Vagina (tissue), 2 donors: ENCODE results near the gene TEKT3.

ENCODE experiments used
- POLR2A ChIP-seq, 2 donors: fragments of 450-650 bp; IDR thresholded peaks; one replicate each; pipeline ENCODE4 v1.6.1; 2017; ENCODE audit warnings: antibody characterized with exemption in 2 of 2, mild to moderate bottlenecking in 2 of 2, moderate library complexity in 2 of 2
- POLR2AphosphoS5 ChIP-seq, 2 donors: sonication (generic); formaldehyde crosslinking; IDR thresholded peaks; one replicate each; pipeline ENCODE4 v1.9.0; 2017; ENCODE audit warnings: antibody characterized with exemption in 2 of 2, mild to moderate bottlenecking in 2 of 2, low read depth in 1 of 2; ENCODE audit not compliant: insufficient read depth in 1 of 2
- TF ChIP-seq, protein P1 (sequence below), 3 experiments: fragments of 450-650 bp in 2 of 3; fragments of 200-600 bp in 1 of 3; sonication (generic) in 1 of 3; IDR thresholded peaks; one replicate each; pipeline ENCODE4 v1.5.1; 2017 to 2019; ENCODE audit warnings: antibody characterized with exemption in 3 of 3, mild to moderate bottlenecking in 2 of 3, moderate library complexity in 2 of 3

DNA sequence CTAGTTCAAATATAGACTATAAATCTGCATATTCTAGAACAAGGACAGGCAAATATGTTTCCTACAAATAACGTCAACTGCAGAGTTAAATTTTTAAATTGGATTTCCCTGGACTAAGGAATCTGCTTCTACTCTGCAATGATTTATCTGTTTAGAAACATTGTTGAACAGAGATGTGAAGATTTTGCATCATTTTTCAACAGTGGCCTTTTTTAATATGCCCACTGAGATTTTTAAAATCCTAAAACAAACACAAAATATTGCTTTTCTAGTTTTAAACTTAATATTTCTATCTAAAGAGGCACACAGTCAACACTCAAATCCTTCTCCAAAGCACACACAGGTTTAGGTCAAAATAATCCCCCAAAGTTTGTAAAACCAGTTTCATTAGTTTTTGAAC is 52.5 kb downstream of the TEKT3 start:
- TF ChIP-seq, protein P1, sequence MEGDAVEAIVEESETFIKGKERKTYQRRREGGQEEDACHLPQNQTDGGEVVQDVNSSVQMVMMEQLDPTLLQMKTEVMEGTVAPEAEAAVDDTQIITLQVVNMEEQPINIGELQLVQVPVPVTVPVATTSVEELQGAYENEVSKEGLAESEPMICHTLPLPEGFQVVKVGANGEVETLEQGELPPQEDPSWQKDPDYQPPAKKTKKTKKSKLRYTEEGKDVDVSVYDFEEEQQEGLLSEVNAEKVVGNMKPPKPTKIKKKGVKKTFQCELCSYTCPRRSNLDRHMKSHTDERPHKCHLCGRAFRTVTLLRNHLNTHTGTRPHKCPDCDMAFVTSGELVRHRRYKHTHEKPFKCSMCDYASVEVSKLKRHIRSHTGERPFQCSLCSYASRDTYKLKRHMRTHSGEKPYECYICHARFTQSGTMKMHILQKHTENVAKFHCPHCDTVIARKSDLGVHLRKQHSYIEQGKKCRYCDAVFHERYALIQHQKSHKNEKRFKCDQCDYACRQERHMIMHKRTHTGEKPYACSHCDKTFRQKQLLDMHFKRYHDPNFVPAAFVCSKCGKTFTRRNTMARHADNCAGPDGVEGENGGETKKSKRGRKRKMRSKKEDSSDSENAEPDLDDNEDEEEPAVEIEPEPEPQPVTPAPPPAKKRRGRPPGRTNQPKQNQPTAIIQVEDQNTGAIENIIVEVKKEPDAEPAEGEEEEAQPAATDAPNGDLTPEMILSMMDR (IDR thresholded peaks at IDR 0.05) = no peak
- TF ChIP-seq POLR2A (IDR thresholded peaks at IDR 0.05) (no peak), POLR2AphosphoS5 (IDR thresholded peaks at IDR 0.05; ENCODE audit: insufficient read depth in 1 of 2, low read depth in 1 of 2) (no peak)
